ENCODE results near the gene ATP2B2. TPM values are rescaled to one million over a fixed set of nuclear protein-coding genes. Genes with fewer than 3 reads are reported as not detected.

ATP2B2 gene
- total RNA-seq, 1 experiment from 2014 or later: not detected

DNA sequence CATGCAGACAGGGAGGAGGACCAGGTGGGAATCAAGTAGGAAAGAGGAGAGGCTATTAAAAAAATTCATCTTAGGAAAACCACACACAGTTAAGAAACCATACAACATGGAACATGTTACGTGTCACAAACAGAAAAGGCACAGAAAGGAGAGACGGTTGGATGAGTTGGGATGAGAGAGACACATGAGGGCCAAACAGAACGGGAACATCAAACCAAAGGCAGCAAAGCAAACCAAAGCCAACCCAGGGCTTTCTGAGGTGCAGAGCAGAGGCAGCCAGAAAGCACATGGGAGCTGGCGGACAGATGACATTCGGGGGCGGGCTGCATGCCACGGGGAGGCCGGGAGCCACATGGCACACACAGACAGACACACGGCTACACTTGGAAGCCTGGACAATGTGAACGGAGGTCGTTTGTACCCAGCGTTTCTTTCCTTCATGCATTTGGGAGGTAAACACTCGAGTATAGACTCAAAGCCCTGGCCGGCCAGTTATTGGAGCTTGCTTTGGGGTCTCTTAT is 175.8 kb downstream of the ATP2B2 start:
- intact Hi-C loops (cut with micrococcal nuclease; ENCODE audit: unreplicated experiment): no loop called here
- no peaks in the 10 kb centered on the region for H3K9me3 Mint-ChIP-seq (ENCODE audit: unreplicated experiment)
- Histone ChIP-seq H3K4me1 (no peaks in the 10 kb centered on the region), H3K27me3 (replicated peaks; ENCODE audit: control insufficient read depth, insufficient read depth, low read length) (no peaks in the 10 kb centered on the region; the same call in none of the 2 replicates), H3K36me3 (ENCODE audit: control insufficient read depth, insufficient read depth, low read length) (no peaks in the 10 kb centered on the region), H3K9me3 (no peaks in the 10 kb centered on the region), H3K4me3 (ENCODE audit: low read depth, low read length) (no peak overlapping the region)
- ChIA-PET CTCF (no interaction called here), POLR2A (no interaction called here)
- H3K4me1 Mint-ChIP-seq (ENCODE audit: low read depth, unreplicated experiment): no peaks in the 10 kb centered on the region
- no peak for TF ChIP-seq CTCF (IDR thresholded peaks at IDR 0.05; ENCODE audit: insufficient read depth in 1 of 2, low read depth in 1 of 2, low read length in 1 of 2, severe bottlenecking in 1 of 2, unreplicated experiment in 1 of 2)
- DNase-seq: no peak
- no TSS peak for BruUV-seq (replicated peaks)
- H3K27me3 Mint-ChIP-seq (ENCODE audit: insufficient read depth, unreplicated experiment): peaks cover 30% of the 10 kb centered on the region
- no peaks in the 10 kb centered on the region for H3K36me3 Mint-ChIP-seq (ENCODE audit: insufficient read depth, unreplicated experiment)
- no peak overlapping the region for H3K27ac Mint-ChIP-seq (ENCODE audit: unreplicated experiment)
- no peak overlapping the region for H3K4me3 Mint-ChIP-seq (ENCODE audit: unreplicated experiment)

DNA sequence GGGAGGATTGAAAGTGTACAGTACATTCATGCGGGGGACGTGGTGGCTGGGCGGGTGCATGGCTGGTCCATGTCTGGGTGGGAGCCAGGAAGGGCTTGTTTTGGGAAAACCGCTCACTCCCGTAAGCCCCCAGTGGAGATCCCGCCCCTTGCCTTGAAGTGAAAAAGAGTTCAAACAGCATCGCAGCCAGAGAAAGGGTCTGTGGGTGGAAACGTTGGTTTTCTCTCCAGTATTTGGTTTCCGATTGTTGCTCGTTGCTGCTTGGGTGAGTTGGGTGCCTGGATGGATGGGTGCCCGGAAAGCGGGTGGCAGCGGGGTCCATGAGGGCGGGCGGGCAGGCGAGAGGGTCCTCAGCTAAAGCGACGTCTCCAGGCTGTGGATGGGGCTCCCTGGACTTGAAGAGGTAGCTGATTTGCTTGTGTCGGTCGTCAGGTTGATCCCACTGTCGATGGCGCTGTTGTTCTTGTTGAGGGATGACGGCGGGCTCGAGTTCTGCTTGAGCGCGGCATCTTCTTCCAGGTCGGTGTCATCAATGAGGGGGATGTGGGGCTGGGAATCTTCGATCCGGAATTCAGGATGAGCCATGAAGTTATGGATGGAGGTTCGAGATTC is 176.8 kb downstream of the ATP2B2 start:
- H3K9me3 Mint-ChIP-seq (ENCODE audit: unreplicated experiment): no peaks in the 10 kb centered on the region
- no peaks in the 10 kb centered on the region for H3K36me3 ChIP-seq (ENCODE audit: control insufficient read depth, insufficient read depth, low read length)
- intact Hi-C loops (cut with micrococcal nuclease; ENCODE audit: unreplicated experiment): no loop called here
- H3K4me1 ChIP-seq: no peaks in the 10 kb centered on the region
- TF ChIP-seq CTCF (IDR thresholded peaks at IDR 0.05; ENCODE audit: insufficient read depth in 1 of 2, low read depth in 1 of 2, low read length in 1 of 2, severe bottlenecking in 1 of 2, unreplicated experiment in 1 of 2): no peak
- no peaks in the 10 kb centered on the region for H3K4me1 Mint-ChIP-seq (ENCODE audit: low read depth, unreplicated experiment)
- H3K9me3 ChIP-seq: no peaks in the 10 kb centered on the region
- no peaks in the 10 kb centered on the region; the same call in none of the 2 replicates for H3K27me3 ChIP-seq (replicated peaks; ENCODE audit: control insufficient read depth, insufficient read depth, low read length)
- no peak overlapping the region for H3K27ac Mint-ChIP-seq (ENCODE audit: unreplicated experiment)
- no peak overlapping the region for H3K4me3 ChIP-seq (ENCODE audit: low read depth, low read length)
- H3K4me3 Mint-ChIP-seq (ENCODE audit: unreplicated experiment): no peak overlapping the region
- no peaks in the 10 kb centered on the region for H3K36me3 Mint-ChIP-seq (ENCODE audit: insufficient read depth, unreplicated experiment)
- ChIA-PET POLR2A (no interaction called here), CTCF (no interaction called here)
- DNase-seq: no peak
- peaks cover 30% of the 10 kb centered on the region for H3K27me3 Mint-ChIP-seq (ENCODE audit: insufficient read depth, unreplicated experiment)
- no TSS peak for BruUV-seq (replicated peaks)

GRCh38 chr3:10327592-10327991 is 177.8 kb downstream of the ATP2B2 start:
- Mint-ChIP-seq H3K4me3 (ENCODE audit: unreplicated experiment) (no peak overlapping the region), H3K27ac (ENCODE audit: unreplicated experiment) (no peak overlapping the region), H3K36me3 (ENCODE audit: insufficient read depth, unreplicated experiment) (no peaks in the 10 kb centered on the region), H3K27me3 (ENCODE audit: insufficient read depth, unreplicated experiment) (peaks cover 30% of the 10 kb centered on the region), H3K4me1 (ENCODE audit: low read depth, unreplicated experiment) (no peaks in the 10 kb centered on the region), H3K9me3 (ENCODE audit: unreplicated experiment) (no peaks in the 10 kb centered on the region)
- no peak for DNase-seq
- H3K27me3 ChIP-seq (replicated peaks; ENCODE audit: control insufficient read depth, insufficient read depth, low read length): no peaks in the 10 kb centered on the region; the same call in none of the 2 replicates
- no peak overlapping the region for H3K4me3 ChIP-seq (ENCODE audit: low read depth, low read length)
- intact Hi-C loops (cut with micrococcal nuclease; ENCODE audit: unreplicated experiment): no loop called here
- TF ChIP-seq CTCF (IDR thresholded peaks at IDR 0.05; ENCODE audit: insufficient read depth in 1 of 2, low read depth in 1 of 2, low read length in 1 of 2, severe bottlenecking in 1 of 2, unreplicated experiment in 1 of 2): no peak
- no TSS peak for BruUV-seq (replicated peaks)
- no peaks in the 10 kb centered on the region for H3K36me3 ChIP-seq (ENCODE audit: control insufficient read depth, insufficient read depth, low read length)
- POLR2A ChIA-PET: no interaction called here
- H3K4me1 ChIP-seq: no peaks in the 10 kb centered on the region
- CTCF ChIA-PET: no interaction called here
- no peaks in the 10 kb centered on the region for H3K9me3 ChIP-seq
